Daoy (cell line): ENCODE data around the gene EIF2B2. TPM values are rescaled to one million over a fixed set of nuclear protein-coding genes. Genes with fewer than 3 reads are reported as not detected.
A peak's percentile ranks its signal among the peaks of the same experiment; 100 is the strongest.

Experiments used
- DNase-seq: peaks from one replicate; pipeline ENCODE4 v3.0.0-alpha.2; 2015; ENCODE audit warnings: low read depth
- total RNA-seq: library from RNA; depleted of rRNA; stranded (reverse); fragments of >200 nt; shearing (Covaris generic); gene quantifications from 2 replicates; pipeline ENCODE4 v1.2.3, GENCODE V29; 2014

EIF2B2 gene
- total RNA-seq, 1 experiment from 2014 or later = 87.9 TPM

DNA sequence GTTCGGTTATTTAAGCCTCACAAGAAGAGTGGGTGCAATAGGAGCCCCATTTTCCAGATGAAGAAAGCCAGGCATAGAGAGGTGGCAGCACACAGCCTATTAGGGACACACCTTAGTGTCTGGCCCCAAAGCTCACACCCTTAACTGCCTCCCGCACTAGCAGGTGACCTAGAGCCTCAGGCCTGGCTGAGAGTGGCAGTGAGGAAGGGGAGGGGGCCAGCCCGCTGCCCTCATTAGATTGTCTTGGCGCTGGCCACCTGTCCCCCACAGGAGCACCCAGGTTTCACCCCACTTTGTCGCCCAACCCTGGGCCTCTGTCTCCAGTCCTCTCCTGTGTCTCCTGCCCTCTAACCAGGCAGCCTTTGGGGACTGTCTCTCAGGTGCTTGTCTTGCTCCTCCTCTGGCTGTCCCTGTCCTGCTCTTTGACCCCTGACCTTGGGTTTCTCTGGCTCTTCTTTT, 28.8 kb upstream of the EIF2B2 start:
- DNase-seq = no peak

DNA sequence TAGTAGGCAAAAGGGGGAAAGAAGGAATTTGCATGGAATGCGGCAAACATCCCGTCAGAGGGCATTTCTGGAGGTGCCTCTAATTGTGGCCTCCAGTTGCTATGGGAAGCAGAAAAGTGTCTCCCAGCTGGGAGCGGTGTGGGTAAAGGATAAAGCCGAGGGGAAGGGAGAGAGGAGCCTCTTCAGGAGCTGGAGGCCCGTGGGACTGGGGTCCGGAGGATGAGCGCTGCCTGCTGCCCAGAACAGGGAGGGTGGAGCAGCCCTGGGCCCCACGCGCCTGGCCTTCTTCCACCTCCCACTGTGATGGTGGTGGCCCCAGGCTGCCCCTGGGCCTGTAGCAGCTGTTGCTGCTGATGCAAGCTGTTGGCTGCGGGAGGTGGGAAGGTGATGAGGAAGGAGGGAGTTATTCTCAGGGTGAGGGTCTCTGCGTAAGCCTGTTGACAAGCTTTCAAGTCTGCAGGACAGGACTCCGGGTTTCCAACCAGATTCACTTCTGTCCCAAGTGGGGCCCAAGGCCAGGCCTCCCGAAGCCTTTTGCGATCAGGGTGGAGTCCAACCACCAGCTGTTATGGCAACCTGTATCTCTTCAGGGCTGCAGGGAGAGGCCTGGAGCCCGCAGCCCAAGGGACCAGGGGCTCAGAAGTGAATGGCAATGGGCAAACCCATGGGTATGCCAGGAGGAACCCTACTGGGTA, 28.2 kb upstream of the EIF2B2 start:
- DNase-seq = no peak

DNA sequence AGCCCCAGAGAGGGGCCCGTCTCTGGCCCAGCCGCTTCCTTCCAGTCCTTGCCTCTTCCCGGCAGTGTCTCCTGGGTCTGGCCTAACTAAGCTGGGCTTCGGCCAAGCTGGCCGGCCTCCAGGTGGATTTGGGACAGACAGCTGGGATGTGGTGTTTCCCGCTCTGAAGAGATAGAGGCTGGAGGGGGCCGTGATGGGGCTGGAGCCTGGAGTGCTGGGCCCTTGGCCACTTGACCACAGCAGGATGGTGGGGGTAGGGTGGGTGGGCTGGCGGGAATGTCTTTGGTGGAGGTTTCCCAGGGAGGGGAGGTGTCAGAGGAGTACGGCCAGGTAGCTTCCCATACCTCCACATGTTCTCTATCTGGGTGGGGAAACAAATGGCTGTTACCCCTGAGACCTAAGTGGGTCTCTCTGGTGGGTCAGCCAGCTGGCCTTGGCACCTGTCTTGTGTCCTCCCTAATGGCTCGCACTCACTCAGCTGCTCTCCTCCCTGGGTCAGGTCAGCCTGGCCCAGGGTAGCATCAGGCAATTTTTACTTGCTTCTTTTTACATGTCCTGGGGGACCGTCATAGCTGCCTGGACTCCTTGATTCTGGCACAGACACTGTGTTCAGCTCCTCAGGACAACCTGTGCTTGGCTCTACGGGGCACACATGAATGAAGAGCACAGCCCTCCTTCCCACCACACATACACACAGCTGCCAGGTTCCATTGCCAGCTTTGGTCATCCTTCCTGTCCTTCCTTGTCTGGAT, 27.5 kb upstream of the EIF2B2 start:
- no peak for DNase-seq

DNA sequence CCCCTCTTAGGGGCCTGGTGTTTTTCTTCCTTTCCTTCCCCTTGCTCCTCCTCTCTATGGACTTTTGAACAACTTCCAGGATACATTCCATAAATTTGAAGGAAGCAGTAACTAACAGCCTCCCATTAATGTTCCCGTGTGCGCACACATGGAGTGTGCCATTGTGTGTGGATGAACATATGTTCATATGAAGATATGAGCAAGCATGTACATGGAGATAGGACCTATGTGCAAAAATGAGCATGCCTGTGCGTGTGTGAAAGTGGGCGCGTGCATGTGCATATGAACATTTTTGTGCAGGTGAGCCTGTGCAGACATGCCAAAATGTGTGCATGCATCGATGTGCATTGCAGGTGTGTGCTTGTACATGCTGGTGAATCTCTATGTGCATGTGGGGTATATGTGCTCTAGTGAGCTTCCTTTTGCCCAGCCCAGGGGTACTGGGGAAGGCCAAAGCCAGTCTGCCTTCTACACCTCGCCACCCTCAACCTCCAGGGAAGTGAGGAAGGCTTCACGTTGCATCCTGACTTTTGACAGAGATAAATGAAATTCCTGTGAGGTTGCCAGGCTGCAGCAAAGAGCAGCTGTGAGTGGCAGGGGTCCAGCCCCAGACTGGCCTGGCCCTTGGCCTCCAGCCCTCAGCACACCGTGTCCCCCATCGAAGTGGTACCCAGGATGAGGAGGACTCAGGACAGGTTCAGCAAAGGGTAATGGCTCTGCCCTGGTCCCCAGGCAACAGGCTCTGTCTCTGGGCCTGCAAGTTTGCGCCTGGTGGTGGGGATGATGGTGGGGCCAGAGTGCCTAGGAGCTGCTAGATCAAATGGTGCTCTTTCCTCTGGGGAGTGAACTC, 26.2 kb upstream of the EIF2B2 start:
- DNase-seq = no peak

DNA sequence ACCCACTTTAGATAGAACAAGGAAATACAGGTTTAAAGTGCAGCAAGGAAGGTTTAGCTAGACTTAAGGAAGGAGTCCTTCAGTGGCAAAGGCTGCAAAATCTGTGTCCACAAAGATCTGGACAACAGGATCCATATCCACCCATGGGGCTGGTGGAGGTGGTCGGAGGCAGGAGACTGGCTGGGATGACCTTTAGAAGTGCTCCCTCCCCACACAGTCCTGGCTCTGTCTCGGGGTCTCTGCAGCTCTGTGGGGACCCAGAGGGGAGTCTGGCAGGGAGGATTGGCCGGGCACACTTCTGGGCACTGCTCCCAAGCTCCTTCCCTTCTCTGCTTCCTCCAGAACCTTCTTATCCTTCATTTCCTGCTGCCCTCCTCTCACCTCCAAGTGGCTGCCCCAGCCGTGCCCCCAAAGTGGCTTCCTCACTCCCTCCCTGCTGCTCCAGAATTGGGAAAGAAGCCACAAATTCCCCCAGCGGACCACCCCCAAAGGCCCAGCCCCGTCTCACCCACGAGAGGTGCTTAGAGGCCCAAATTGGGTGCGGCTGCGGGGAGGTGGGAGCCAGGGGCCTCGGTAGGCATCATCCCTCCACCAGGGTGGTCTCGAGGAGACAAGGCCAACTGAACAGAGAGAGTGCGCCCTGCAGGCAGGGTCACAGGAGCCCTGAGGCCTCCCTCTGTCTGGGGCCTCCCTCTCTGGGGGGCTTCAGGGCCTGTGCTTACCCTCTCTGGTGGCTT, 25.4 kb upstream of the EIF2B2 start:
- no peak for DNase-seq

DNA sequence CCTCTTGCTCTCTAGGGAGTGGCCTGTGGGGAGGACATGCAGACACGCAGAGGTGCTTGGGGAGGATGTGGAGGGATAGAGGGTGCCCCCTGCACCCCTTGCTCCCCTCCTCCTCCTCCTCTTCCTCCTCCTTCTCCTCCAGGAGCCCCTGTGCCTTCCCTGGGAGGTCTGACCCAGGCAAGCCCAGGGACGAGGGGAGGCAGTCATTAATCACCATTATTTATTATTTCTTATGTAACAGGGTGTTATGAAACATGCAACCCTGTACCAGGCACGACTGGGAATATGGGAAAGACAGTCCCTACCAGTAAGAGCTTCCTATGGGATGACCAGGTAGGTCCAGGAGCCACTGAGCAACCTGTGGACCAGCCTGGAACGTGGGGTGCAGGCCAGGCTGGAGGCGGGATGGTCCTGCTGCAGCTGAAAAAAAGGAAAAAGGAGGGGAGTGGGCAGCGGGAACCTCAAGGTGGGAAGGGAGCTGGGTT, 24.8 kb upstream of the EIF2B2 start:
- DNase-seq = no peak

DNA sequence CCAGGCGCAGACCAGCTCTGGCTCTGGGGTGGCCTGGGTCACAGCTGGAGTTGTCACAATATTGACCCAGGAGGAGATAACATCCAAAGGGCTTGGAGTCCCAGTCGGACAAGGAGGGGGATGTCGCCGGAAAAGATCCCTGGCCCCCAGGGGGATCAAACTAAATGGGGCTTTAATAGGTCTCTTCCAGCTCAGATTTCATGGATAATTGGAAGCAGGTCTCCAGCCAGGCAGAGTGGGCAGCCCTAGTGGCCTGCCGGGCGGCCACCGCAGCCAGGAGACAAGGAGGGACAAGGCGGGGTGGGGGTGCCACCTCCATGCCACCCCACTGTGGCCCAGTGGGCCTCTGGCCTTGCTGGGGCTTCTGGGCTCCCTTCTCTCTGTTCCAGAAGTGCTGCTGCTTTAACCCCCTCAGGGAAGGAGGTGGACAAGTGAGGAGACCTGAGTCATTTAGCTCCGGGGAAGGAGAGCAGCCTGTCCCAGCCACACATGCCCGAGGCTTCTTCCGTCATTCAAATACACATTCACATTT, 24.2 kb upstream of the EIF2B2 start:
- DNase-seq = peak; percentile 68

DNA sequence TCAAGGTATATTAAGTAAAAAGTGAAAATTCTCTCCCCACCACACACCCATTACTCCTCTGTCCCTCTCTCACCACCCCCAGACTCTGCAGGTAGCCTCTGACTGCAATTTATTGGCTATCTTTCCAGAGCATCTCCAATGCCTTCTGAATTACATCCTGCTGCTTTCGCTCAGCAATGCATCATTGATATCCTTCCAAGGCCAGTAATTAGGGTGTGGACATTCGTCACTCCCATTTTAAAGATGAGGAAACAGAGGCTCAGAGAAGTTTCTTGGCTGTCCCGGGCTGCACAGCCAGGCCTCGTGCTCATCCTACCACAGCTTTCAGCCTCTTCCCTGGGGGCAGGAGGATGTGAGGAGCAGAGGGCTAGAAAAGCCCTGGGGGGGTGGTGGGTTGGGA, 23.7 kb upstream of the EIF2B2 start:
- no peak for DNase-seq

DNA sequence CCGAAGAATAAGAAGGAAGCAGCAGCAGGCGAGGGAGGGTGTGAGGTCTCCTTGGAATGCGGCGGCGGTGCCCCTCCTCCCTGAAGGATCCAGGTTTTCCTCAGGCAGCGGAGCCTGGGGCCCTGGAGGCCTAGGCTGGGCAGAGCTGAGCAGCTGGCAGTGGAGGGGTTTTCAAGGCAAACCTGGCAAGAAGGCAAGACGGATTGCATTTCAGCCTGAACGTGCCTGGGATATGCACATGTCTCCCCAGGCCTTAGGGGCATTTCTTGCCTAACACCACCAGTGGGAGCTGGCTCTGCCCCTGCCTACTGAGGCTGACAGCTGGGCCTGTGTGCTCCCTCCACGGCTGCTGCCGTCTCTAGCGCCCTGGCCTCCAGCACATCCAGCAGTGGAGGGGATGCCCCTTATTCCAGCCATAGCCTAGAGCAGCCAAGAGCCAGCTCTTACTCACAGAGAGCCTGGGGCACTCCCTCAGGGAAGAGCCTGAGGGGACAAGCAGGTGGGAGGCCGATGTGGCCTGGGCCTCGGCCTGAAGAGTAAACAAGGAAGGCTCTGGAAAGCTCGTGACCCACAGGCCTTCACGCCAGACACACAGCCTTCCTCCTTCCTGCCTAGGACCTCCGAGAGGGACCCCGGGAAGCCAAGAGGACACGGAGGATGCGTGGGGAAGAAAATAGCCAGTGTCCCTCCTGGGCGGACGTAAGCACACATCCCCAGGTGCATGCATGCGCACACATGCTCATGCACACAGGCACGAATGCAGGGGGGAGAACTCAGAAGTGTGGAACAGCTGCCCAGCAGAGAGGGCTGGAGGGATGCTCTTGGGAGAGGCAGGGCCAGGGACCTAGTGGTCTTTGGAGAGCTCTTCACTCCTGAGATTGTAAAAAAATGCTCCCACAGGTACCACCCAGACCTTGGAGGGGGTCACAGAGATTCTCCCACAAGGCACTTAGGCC, 23.0 kb upstream of the EIF2B2 start:
- peak; percentile 78 for DNase-seq

DNA sequence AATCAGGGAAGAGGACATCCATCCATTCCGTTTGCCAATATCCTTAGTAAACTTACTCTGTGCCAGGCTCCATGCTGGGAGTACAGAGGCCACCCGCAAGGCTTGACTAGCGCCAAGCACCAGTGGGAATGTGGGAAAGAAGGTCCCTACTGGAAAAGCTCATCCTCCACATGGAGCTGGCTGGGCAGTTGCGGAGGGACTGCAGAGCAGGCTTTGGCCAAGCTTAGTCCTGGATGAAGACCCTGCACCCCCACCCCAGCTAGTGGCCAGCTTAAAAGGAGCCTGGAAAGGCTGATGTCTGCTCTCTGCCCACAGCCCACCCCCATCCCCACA, 22.4 kb upstream of the EIF2B2 start:
- DNase-seq = peak; percentile 52

DNA sequence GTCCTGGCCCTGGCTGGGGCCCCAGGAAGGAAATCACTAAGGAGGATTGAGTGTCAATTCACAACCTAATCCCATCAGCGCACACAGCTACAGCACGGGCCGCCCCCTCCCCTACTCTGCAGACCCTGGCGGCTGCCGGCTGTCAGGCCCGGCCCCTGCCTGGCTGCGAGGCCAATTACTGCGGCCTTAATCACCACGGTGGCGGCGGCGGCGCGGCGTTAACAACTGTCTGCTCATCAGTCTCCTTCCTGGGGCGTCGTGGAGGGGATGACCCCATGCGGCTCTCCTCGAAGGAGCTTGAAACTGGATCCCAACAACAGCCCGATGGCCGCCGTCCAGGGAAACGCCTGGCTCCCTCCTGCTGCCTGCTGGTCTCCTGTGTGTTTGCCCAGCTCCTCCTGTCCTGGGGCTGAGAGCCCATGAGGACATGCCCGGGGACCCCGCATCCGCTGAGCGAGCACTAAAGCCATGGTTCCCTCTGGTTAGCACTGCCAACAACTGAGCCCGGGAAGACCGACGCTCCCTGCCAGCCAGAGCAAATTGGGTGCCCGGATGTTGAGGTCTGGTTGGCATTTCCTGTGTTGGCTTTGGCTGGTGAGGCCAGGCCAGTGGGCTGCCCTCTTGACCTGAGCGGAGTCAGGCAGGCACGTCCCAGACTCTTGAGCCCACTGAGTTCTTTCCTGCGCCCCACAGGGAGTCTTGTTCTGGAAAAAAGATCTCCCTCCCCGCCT, 21.8 kb upstream of the EIF2B2 start:
- peak; percentile 89 for DNase-seq

DNA sequence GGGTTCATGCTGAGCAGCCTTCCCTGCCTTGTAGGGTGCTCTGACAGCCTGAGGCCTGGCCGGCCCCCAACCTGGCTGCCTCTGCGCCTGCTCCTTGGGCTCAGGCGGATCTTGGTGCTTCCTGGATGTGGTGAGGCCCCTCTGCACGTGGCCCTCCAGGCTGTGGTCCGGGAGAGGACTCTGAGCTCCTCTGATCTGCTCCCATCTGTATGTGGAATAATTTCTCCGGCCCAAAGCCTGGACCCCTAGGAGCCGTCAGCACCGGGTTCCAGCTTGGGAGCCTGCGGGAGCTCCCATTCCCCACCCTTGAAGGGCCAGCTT, 21.3 kb upstream of the EIF2B2 start:
- DNase-seq = no peak

DNA sequence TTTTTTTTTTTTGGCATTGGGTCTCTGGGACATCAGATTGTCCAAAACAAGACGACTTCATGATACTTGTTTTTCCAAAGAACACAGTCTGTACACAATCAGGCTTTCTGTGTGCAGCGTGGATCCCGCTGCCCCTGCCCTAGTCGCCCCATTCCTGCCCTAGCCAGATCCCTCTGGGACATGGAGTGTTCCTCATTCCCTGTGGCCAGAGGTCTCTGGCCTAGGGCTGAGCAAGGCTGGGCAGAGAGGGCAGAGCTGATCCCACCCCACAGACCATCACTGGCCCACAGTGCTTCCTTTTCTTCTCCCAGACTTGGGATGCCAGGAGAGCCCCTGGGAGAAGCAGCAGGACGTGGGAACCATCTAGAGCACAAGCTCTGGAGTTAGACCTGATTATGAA, 20.9 kb upstream of the EIF2B2 start:
- DNase-seq = no peak

DNA sequence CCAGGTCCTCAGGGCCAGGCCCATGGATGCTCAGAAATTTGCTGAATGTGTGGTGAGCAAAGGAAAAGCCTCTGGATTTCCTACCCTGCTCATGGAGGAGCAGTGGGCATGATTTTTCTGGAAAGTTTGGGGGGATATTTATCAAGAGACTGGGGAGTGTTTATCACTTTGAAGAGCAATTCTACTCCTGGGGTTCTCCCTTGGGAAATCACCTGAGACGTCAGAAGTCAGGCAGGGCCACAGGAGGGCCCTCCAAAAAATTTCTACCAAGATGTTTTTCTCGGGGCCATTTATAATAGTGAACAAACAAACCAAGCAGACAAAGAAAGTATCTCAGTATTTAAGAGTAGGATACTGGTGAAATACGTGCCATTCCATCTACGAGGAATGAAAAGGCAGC, 20.1 kb upstream of the EIF2B2 start:
- DNase-seq = no peak

DNA sequence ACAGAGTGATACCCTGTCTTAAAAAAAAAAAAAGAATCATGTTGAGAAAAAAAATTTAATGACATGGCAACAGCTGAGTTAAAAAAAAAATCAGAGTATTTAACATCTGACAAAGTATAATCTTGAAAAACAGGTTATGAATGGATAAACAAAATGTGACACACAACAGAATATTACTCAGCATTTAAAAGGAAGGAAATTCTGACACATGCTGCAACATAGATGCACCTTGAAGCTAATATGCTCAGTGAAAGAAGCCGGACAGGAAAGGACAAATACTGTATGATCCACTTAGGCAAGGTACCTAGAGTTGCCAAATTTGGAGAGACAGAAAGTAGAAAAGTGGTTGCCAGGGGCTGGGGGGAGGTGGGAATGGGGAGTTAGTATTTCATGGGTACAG, 19.4 kb upstream of the EIF2B2 start:
- no peak for DNase-seq

DNA sequence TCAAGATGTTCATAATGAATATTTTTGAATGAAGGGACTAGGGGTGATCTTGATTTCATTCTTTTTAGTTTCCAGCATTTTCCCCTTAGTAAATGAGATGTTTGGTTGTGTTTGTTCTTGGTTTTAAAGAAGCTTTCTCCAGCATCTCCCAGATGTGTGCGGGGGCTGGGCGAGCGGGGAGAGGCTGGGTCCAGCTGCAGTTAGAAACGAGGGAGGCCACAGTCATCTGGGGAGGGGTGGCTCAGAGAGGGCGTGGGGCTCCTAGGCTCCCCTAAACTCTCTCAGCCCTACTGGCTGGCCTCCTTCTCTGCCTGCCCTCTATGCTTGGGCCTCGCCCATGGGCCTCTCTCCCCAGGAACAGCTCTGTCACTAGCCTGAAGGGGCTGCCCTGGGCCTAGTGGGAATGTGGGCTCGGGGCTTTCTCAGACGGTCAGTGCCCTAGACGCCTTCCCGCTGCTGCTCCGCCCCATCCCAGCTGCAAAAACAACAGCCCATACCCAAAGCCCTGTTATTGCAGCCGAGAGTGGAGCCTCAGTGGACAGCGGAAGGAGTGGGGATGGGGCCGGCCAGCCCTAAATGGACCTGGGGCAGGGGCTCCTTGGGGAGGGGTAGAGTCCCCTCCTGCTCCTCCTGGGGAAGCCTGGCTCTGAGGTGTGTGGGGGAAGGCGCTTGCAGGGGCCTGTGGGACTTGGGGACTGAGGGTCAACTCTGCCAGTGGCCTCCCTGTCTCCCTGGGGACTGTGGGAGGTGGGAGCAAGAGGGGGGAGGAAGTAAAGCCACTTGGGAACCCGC, 18.3 kb upstream of the EIF2B2 start:
- no peak for DNase-seq

DNA sequence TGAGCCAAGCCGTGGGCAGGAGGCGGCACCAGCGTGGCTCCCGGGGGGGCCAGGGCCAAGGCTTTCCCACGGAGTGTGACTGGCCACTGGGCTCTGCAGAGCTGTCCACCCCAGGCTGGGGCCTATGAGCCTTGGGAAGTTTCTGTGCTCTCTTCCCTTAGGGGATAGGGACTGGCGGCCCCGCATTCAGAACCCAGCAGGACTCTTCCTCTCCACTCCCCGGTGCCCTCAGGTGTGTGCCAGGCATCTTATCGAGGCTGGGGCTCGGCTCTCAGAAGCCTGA, 17.8 kb upstream of the EIF2B2 start:
- no peak for DNase-seq

DNA sequence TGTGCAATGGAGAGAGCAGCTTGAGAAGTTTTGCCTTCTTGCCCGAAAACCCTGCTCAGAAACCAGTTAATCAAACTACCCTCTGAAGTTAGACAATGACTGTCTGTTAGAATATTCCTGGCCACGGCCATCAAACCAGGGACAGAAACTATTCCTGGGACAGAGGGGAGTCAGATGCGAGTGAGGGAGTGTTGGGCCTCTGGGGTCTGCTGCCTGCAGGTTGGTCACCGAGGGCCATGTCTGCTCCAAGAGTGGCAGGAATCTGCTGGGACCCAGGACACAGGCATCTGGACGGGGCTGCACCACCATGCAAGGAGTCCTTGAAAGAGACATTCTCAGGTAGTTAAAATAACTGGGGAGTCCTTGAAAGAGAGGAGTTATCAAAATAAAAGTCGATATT, 16.9 kb upstream of the EIF2B2 start:
- DNase-seq = no peak

DNA sequence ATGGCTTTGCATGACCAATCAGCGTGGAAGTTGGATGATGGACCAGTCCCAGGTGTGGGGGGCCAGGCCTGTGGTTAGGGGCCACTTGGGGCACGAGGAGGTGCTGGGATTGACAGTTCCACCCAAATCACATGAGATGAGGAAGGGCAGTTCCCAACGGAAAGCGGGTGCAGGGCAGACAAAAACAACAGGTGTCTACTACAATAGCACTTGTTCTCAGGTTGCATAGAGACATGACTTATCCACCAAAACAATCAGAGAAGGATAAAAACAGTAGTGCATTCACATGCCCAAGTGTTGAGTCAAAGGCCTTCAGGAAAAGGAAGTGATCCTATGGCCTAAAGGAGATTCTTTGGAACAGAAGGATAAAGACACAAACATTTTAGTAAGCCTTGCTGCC, 14.6 kb upstream of the EIF2B2 start:
- peak; percentile 76 for DNase-seq
